Activated naive CD4-positive, alpha-beta T cell treated with Interleukin-2 at 50 U/mL for 16 hours (primary cell): Measurements from ENCODE around the gene PACRG.

Source experiments
- DNase-seq: peaks from one replicate; pipeline ENCODE4 v3.0.0-alpha.2; 2020

Gene PACRG

DNA sequence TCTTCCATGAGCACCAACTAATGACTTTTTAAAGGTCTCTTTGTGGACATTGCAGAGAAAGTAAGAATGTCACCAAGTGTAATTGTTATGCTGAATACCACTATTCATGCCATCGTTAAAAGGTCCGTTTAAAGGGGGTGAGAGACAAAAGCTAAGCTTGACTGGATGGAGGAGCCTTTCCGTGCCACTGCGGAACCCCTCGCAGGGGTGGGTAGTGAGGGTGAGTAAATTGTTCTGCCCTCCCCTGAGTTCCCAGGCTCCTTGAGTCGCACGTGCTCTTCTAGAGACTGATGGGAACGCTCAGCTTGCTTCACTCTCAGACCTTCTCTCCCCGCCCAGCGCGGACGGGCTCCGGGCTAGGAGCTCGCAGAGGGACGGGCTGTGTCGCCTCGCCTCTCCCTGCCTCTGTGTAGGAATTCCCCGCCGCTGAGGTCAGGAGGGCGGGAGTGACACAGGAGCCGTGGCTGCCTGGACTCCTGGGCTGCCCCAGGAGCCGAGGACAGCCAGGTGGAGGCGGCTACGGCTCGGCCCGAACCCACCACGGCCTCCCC is 371.9 kb downstream of the PACRG start:
- DNase-seq = no peak

DNA sequence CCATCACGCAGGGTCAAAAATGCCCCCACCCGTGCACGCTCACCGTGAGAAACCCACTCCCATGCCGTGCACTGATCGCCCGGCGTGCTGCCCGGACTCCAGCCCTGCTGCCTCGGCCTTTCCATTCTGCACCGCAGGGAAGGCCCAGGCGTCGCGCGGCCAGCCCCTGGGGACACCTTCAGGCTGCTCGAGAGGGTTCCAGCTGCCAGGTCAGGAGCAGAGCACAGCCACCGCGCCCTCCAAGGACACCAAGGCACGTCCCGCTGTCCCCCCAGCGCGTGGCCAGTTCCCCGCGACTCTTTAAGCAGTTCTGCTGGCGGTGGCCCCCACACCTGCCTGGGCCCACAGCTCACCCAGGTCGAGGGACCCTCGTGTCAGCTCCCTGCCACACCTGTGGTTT is 372.5 kb downstream of the PACRG start:
- DNase-seq = no peak

DNA sequence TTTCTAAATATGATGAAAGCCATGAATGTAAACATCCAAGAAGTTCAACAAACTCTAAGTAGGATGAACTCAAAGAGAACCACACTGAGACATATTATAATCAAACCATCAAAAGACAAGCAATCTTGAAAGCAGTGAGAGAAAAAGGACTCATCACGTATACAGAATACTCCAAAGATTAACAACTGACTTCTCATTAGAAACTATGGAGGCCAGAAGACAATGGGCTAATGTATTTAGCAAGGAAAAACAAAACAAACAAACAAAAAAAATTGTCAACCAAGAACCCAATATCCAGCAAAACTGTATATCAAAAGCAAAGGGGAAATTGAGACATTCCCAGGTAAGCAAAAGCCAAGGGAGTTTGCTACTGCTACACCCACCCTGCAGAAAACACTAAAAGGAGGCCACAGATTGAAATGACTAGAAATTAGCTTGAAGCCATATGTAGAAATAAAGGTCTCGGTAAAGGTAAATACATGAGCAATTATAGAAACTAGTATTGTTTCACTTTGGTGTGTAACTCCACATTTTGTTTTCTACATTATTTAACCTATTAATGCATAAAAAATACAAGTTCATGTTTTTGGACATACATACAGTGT is 385.7 kb downstream of the PACRG start:
- DNase-seq = no peak

DNA sequence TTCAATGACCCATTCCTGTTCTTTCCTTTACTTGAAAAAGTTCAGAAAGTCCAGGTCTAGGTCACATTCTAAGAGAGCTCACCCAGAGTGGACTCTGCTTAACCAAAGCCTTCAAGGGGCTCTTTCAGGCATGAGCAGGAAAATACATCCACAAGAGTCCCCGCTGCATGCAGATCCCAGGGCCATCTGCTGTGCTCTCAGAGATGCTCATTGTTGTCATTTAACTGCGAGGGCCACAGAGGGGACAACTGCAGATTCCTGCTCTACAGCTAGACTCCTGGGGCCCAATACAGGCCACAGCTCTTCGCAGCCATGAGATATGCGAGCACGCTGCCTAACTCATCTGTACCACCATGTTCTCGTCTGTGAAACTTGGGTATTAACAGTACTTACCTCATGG is 391.2 kb downstream of the PACRG start:
- DNase-seq = no peak

DNA sequence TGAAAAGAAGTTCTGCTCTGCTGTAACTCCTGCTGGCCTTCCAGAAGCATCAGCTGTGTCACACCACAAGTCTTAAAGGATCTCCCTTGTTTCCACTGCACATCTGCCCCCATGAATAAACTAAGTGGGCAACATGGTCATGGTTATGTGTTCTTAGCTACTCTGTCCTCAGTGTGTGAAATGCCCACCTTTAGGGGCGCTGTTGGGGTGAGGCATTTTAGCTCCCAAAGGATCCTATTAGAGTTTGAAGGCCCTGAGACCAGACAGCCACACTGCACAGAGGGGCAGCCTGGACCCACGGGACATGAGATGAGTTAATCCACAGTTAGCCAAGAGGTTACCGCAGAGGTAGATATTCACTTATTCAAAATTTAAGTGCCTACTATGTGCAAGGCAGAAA is 392.4 kb downstream of the PACRG start:
- no peak for DNase-seq

DNA sequence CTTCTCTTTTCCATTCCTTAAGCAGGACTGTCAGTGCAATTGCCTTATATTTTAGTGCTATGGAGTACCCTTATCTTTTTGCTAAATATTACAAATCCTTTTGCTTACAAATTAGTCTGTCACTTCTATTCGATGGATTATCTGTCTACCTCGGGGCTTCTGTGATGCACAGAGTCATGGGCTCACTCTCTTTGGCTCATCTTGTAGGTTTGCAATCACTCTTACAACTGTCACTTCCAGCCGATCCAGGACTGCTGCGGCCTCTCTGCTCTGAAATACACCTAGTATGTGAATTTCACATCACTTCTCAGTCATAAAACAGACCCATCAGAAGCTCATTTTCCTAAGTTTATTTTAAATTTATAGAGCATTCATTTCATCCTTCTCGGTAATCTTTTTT is 393.5 kb downstream of the PACRG start:
- DNase-seq = no peak

DNA sequence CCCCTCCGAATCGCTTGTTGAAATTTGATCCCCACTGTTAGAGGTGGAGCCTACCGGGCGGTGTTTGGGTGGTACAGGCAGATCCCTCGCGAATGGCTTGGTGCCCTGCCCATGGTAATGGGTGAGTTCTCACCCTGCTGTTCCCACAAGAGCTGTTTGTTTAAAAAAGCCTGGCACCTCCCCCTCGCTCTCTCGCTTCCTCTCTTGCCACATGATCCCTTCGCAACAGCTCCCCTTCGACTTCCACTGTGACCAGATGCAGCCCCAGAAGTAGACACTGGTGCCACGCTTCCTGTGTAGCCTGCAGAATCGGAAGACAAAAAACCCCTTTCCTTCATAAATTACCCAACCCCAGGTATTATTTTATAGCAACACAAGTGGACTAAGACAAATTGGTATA is 394.6 kb downstream of the PACRG start:
- no peak for DNase-seq

DNA sequence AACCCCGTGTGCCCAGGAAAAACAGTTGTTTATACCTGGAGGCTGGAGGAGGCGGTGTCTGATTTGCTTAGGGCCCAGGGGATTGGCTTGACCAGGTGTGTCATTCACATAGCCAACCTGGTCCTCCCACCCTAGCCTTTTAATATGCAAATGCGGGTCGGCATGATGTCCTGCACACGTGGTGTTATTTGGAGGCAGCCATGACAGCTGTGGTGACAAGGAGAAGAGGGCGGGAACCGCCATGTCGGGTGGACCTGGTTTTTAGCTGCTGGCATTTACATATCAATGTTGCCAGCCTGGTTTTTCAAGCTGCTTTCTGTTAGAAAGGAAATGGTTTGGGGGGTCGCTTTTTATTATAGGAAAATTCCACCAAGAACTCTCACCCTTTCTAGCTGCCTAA is 395.3 kb downstream of the PACRG start:
- no peak for DNase-seq

DNA sequence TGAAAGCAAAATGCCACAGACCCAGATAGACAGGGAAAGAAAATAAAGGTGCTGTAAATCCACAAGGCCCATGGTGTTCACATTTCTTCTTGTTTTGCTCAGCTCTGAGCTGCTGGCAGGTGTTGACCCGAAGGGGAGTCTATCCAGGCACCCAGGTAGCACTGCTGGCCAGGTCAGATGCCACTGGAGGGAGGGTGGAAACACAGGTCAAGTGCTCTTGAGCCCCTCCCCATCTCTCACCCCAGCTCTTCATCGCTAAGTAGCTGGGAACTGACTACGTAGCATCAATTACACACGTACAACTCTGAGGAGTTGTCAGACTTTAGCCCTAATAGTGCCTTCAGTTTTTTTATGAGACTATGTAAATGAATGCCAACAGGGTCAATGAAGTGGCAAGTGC is 399.0 kb downstream of the PACRG start:
- DNase-seq = no peak

DNA sequence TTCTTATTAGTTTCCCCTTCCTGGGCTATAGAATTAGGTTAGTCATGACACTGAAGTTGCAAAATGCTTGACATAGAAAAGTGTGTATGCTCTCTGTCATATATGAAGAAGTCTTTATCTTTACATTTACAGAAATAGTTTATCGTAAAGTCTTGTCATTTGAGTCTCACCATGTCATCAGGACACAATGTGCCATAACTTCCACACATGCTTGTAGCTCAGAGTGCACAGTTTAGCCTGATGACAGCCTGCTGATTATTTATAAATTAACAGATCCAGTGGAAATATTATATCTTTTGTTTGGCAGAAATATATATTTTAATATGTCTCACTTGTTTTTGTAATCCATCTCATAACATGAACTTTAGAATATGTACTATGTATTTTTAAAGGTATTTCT is 399.8 kb downstream of the PACRG start:
- DNase-seq = no peak

DNA sequence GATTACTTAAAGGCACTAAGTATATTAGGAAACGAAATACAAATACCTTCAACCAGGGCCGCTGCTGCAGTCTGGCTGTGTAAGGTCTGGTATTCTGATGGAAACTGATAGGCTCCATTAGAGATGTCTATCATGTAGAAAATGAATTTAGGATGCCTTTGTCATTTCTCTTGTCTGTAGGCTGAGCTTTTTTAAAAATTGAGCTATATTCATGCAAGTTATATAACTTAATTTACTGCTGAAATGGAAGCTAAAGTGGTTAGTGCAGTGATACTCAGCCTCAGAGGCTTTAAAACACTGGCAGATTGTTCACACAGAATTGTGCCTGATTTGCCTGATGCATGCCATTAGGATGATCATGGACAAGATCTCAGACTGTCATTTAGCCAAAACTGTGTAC is 400.6 kb downstream of the PACRG start:
- no peak for DNase-seq

DNA sequence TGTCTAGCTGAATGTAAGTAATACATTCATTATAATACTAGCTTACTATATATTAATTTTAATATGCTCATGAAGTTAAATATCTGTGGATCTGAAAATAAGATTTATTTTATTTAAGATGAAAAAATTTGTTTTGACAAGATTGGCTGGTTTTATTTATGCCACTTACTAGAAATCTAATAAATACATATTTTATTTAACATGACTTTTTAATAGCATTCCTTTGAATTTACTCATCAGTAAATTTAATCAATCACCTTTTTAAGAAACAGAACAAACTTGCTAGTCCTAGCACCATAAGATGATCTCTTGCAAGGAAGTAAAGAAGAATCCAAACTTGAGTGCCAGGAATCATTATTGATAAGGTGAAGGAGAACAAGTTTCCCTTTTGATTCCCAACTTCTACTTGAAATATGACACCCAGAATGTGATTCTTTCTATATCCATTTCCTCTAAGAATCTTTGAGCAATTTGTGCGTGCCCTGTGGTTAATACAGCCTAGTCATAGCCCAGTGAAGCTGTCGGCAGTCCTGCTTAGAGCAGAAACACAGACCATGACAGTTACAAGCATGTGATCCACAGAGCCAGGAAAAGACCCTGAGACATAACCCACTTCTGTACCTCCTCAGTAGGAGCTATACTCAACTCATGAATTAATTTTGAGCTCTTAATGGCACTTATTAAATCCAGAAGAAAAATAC is 404.4 kb downstream of the PACRG start:
- no peak for DNase-seq

DNA sequence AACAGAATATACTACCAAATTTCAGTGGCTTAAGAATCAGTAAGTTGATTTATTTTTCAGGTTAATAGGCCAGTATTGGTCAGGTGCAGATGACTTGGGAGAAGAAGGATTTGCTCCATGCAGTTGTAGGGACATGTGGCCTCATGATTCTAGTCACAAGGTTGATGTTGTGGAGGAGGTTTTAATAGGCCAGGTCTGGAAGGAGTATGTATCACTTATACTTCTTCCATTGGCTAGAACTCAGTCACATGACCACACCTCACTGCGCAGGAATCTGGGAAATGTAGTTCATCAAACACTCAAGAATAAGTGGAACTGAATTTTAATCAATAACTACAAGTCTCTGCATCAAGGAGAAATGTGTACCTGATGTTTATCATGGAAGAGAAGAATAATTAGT is 405.2 kb downstream of the PACRG start:
- DNase-seq = no peak

DNA sequence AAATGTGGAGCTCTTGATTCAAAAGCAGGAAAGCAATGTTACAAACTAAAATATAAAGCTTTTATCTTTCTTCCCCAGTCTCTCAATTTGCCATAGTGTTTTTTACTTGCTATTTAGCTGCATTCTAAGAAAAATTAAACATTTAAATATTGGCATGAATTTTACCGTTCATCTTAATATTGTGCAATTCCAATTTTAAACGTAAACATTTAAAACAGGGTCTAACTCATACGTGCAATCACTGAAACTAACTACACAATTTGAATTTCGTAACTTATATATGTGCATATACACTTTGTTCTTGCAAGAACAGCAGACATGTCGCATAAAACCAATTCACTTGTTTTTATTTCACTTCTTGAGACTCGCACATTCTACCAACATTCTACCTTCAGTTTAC is 405.9 kb downstream of the PACRG start:
- DNase-seq = no peak

DNA sequence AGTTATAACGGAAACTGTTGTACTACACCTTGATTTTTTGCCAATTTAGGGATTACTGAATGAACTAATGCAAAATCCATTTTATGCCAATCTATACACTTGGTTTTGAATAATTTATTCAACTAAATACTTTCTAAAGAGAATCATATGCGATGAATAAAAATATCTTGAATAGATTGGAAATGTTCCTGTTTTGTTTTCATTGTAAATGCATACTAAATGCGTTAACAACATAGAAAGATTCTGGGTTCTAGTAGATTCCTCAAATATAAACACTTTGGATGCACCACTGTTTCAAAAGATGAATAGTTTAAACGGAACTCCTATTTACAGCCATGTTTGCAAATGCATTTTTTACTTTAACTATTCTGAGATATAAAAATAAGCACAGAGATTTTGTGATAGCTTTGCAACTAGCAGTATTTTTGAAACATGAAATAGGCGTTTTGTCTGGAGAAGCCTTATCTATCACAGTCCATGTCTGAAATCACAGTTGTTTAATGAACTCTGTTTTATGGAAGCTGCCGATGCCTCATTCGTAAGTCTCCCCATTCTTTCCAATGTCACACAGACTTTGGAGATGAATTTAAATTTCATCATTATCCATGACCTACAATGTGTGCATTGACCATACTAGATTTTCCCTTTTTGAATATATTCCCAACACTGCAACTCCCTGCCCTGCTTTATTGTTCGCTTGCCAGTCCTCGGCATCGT is 409.1 kb downstream of the PACRG start:
- DNase-seq = no peak

DNA sequence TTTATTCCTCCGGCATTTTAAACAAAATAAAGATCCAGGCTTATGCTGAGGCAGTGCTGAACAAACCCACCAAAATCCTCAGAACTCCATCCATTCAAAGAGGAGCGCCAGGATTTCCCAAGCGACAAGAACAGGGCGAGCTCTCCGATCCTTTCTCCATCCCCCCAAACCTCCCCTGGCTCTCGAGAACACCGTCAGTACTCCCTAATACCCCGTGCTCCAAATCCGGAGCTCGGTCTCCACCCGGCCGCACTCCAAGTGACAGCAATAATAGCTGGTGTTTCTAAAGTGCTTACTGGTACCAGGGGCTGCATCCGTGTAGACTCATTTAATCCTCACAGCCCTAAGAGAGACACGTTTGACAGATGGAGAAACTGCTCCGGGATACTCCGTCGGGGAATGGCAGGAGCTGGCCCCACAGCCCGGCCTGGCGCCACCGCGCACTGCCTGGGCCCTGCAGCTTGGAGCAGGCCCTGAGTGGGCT is 409.7 kb downstream of the PACRG start:
- DNase-seq = no peak

DNA sequence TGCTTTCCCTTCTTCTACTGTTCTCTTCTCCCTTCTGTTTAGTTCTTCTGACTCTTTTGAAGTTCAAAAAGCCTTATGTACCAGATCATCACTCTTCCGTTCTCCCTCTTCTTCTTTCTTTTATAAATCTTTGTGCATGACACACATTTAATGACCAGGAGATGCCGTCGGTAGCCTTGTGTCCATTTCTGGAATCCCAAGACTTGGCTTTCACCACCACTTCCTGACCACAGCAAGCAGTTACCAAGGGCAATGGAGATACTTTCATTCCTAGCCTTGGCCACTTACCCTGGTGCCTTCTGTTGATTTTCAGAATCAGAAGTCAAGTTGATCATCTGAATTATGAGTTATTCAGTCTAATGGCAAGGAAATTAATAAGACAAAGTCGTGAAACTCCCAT is 418.3 kb downstream of the PACRG start:
- DNase-seq = no peak

DNA sequence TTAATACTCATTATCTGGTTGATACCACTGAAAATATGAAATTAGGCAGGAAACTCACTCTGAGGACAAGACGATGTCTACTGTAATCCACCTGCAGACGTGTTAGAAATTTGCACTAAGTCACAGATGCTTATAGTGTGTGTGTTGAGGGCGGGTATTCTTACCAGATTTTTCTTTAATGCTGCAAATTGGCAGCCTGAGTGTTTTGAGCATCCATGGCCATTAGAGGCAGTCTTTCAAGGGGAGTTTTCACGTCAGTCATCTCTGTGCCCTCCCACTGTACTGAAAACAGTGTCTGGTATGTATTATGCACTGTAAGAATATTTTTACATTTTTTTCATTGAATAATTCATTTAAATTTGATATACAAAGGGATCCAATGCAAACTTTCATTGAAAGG is 420.2 kb downstream of the PACRG start:
- no peak for DNase-seq

DNA sequence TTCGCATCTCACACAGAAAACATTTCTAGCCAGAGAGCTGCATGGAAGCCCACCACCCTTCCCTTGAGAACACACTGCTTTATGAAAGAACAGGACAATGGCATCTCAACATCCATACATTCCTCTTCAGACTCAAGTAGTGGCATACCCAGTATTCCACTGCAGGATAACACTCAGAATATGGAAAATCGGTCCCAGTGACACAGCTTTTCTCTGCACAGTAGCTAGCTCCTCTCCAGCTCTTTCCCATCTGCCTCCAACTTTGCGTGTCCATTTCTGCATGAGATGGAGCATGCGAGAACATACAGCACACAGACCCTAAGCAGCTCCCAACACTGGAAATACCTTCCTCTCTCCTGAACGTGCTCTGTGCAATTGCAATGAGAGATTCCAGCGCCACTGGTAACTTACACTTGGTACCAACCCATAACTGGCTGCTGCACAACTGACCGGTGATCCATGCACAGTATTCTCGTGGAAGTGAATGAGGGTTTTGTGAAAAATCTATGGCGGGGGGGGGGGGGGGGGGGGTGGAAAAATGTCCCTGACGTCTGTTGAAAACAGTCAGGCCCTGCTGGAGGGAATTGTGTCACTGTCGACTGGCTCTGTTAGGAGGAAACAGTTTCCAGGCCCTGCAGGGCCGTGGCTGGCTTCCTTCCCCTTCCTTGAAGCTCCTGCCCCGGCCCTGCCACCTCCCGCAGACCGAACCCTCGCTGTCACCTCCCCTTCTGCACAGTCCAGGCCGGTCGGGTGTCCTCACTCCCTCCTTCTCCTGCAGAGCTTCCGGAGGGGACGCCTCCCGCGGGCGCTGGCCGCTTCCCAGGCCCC is 420.9 kb downstream of the PACRG start:
- no peak for DNase-seq

DNA sequence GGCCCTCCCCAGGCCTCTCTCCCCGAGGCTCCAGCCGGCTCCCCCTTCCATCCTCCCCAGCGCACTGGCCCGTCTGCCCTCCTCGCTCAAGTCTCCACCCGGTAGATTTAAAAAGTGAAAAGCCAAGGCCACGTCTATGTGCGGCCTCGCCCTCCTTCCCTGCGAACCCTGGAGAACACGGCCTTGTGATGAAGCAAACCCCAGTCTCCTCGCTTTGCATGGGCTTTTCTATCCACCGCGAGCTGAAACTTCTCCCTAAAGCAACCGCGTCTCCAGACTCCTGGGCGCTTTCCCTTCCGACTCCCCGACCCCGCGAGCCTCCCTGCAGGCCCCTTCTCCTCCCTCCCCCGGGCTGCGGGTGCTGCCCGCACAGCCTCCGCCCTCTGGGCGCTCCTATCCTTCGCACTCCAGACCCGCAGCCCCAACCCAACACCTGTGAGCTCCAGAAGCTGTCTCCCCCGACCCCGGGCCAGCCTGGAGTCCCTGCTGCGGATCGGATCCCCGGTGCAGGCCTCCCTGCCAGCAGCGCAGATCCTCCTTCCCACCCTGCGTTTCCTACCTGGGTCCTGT is 421.6 kb downstream of the PACRG start:
- no peak for DNase-seq

DNA sequence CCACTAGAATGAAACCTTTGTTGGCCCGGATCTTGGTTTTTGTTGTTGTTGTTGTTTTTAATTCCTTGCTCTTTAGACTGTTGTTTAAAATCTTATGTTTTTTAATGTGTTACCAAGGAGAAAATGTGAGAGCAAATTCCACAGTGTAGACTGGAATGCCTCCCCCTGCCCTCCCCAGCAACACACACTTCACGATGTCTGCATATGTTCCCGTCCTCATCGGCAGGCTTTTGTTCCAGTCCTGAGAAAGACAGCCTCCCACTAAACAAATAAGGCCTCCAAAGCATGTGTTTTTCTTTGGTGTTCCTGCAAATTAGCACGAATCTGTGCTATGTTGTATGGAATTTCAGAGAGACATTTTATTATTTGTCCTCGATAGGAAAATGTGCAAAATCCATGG is 423.4 kb downstream of the PACRG start:
- DNase-seq = no peak

DNA sequence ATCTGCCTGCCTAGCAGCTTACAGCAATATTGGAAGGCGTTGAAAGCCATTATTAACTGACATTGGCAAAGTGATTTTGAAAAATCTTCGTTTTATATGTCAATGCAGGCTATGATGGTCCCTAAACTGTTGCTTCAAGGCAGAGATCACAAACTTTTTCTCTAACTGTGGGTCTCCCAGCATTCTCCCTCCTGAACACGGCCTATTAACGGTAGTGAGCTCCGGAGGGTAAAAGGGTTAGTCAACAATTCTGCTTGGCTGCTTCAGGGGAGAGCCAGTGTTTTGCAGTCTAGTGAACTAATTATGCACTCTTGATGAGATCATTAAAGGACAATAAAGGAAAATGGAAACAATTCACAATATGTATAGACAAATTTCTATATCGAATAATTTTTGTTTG is 424.9 kb downstream of the PACRG start:
- DNase-seq = no peak

DNA sequence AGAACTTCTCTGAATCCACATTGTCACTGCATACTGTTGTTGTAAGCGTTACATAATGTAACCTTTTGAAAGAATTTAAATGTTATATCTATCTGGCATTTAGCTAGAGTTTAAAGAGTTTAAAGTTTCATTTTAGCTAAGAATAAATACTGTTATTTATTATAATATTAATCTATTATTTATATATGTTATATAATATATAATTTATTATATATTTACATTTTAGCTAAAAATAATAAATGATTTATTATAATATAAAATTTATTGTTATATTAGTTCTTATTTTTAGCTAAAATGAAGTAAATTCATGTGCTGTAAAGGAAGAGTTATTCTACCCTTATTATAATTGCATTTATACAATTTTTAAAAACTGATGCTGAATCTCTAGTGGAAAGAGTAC is 431.3 kb downstream of the PACRG start:
- no peak for DNase-seq
